SHP77 (cell line): ENCODE data around the gene FRMPD4.

Experiments
- DNase-seq, 2 experiments: peaks; one replicate each; lab custom pipeline; 2025; lab: John Stamatoyannopoulos, UW

The FRMPD4 gene

GRCh38 chrX:12439416-12439815 lies 301.1 kb downstream of the FRMPD4 start:
- no peak for DNase-seq

DNA sequence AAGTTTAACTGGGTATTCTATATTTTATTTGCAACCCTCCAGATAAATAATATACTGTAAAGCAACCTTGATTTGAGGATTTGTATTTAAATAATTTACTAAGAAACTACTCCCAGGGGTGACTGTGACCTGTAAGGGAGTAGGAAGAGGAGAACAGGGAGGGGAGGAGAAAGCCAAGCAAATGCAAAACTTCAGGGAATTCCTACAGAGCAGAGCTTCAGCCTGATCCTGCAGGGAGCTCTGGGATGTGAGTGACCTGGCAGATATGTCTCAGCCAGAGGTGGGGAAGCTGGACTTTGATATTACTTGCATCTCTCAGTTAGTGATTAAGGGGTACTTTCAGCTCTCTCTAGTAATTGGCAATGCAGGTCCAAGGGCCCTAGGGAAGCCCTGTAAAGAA lies 302.0 kb downstream of the FRMPD4 start:
- DNase-seq = no peak

GRCh38 chrX:12441381-12442128 lies 303.3 kb downstream of the FRMPD4 start:
- DNase-seq = no peak

GRCh38 chrX:12443534-12444098 lies 305.3 kb downstream of the FRMPD4 start:
- no peak for DNase-seq

GRCh38 chrX:12446342-12447075 lies 308.2 kb downstream of the FRMPD4 start:
- DNase-seq = no peak

DNA sequence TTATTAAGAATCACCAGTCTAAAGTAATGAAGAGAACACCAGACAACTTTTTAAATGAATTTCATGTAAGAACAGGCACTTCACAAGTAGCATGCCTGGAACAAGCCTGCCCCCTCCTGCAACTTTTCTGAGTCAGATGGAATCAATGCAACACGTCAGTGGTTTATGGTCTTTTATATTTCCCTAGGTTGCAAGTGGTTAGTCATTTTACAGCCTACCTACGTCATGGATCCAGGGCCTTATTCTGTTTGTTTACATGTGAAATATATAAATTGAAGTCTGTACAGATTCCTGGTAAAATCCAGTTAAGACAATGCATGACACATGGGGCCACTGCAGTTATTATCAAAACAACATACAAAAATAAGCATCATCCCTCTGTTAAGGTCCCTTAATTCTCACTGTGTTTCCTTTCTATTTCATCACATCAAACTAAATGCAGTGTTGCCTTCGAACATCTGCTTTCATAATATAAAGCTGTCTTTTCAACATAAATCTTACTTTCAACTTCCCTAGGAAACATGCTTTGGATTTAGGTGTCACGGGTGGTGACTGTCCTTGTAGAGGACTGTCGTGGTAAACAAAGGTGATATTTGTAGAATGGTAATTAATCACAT lies 309.3 kb downstream of the FRMPD4 start:
- no peak for DNase-seq

- no peak for DNase-seq
These were observed 314.0 kb downstream of the FRMPD4 start for GRCh38 chrX:12452268-12452667.

DNA sequence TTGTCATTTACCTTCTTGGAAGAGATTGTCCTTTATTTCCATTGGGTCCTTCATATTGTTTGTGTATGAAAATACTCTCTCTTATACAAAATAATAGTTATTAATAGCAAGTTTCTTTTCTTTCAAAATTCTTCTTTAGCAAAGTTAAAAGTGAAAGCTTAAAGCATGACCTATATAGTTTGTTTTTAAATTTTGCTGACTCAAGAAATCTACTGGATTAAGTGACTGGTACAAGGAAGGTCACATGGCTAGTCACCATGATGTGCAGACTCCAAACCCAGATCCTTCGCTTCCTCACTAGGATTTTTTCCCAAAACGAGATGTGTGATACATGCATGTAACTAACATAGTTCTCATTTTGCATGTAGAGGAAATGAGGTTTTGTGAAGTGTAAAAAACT lies 322.7 kb downstream of the FRMPD4 start:
- DNase-seq = no peak

- no peak for DNase-seq
These were observed 324.8 kb downstream of the FRMPD4 start for GRCh38 chrX:12463052-12463451.

- no peak for DNase-seq
These were observed 325.6 kb downstream of the FRMPD4 start for GRCh38 chrX:12463873-12464272.

DNA sequence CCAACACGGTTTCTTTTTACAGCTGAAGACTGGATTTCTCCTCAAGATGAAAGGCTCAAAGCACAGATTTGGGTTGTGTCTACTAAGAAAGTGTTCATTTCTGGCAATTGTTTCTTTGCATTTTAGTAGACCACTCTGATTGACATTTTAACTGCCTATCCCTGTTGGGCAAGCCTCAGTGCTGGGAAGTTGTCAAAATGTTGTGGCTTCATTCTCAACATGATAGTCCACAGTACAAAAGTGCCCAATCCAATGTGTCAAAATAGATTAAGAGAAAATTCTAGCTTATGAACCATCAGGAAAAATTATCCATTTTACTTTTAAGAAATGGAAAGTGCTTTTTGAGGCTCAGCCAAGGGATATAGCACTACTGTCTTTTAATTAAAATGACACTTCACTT lies 329.0 kb downstream of the FRMPD4 start:
- DNase-seq = no peak

DNA sequence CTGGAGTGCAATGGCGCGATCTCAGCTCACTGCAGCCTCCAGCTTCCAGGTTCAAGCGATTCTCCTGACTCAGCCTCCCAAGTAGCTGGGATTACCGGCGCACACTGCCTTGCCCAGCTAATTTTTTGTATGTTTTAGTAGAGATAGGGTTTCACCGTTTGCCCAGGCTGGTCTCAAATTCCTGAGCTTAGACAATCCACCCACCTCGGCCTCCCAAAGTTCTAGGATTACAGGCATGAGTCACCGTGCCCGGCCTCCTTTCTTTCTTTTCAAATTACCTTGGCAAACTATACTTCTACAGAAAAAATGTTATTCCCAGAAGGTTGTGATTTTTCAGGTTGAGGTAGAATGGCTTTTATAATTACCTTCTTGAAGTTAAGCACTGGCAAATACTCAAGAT lies 331.0 kb downstream of the FRMPD4 start:
- no peak for DNase-seq

DNA sequence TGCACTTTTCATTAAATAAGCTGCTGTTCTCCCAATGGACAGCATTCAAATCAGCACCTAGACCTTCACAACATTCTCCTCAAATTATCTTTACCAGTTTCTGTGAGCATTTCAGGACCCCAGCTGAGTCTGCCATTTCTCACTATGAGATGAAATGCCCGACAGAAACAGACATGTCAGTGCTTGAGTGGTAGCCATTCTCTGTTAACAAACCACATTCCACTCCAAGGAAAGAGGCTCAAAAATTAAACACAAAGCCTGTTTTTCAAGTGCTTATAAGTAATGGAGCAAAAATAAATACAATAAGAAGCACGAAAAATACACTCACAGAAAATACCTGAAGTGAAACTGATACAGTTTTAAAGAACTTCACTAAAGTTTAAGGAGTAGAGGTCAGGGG lies 332.8 kb downstream of the FRMPD4 start:
- DNase-seq = no peak

DNA sequence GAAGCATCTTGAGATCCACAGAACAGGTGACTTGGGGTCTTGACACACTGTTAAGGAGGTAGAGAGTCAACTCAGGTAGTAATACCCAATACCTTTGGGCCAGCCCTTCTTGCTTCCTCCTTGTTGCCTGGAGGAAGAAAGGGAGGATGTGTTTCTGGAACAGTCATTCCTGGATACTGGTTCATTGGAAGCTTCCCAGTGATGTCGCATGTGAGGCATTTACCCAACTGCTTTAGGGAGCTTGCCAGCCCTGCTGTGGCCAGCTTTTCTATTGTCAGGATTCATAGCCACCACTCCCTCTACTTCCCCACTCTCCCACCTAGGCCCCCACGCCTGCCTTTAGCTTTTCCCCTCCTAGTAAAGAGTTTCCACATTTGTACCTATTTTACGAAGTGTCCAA lies 342.7 kb downstream of the FRMPD4 start:
- no peak for DNase-seq

- DNase-seq = no peak
These were observed 349.9 kb downstream of the FRMPD4 start for GRCh38 chrX:12488220-12488619.

DNA sequence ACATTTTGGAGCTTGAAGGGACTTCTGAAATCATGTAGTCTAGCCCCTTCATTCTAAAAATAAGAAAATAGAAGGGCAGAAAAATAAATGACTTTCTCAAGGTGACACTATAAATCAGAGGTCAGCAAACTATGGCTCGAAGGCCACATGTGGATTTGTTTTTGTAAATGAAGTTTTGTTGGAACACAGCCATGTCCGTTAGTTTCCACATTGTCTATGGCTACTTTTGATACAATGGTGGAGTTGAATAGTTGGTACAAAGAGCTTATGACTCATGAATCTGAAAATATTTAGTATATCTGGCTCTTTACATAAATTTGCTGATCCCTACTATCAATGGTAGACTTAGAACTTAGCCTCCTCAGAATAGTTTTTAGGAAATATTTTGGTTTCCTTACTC lies 350.5 kb downstream of the FRMPD4 start:
- no peak for DNase-seq

- DNase-seq = no peak
These were observed 351.1 kb downstream of the FRMPD4 start for GRCh38 chrX:12489341-12489740.

GRCh38 chrX:12494400-12495138 lies 356.3 kb downstream of the FRMPD4 start:
- DNase-seq = no peak

DNA sequence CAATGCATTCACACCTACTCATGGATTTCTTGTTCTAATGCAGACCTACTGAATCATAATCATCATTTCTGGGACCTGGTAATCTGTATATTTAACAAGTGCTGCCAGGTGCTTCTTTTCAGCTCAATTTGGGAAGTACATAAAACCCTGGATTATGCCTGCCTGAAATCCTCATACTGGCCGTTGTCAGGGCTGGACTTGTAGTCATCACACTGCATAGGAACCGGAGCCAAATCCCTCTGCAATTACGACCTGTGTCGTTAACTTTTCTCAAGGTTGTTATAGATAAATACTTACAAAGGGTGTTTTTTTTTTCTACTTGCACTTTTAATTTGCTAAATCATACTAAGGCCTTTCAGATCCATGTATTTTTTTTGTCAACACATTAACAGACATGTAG lies 358.1 kb downstream of the FRMPD4 start:
- no peak for DNase-seq

GRCh38 chrX:12497832-12498591 lies 359.7 kb downstream of the FRMPD4 start:
- no peak for DNase-seq

GRCh38 chrX:12505127-12505526 lies 366.9 kb downstream of the FRMPD4 start:
- DNase-seq = no peak
